Measurements from ENCODE around the gene SCIN. TPM values are rescaled to one million over a fixed set of nuclear protein-coding genes. Genes with fewer than 3 reads are reported as not detected.
A peak's percentile ranks its signal among the peaks of the same experiment; 100 is the strongest.
"Not testable (repeated sequence)": the region's sequence is repeated elsewhere in the genome, so short reads cannot be mapped to it uniquely, and the experiment has no call there.

SCIN gene
- total RNA-seq, 1 donor from 2014 or later = 0.65 TPM

DNA sequence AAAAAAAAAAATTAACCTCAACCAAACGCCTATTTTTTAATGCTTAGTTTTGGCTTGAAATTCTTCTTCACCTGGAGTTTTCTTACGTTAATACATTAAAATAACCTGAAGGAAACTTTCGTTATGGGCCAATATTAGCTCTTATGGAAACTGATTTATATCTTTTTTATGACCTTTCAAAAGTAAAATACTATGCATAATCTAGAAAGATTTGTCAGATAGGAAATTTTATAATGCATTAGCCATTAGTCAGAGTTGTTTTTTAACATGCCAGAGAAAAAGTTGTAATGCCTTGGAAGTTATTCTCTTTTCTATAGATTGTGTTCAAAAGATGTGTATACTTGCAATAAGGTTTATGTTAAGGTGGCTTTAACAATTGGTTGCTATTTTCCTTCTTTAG, 82.6 kb downstream of the SCIN start:
- Mint-ChIP-seq H3K36me3 (ENCODE audit: low read depth) (no peaks in the 10 kb centered on the region), H3K9me3 (ENCODE audit: low read depth) (no peaks in the 10 kb centered on the region), H3K4me3 (ENCODE audit: unreplicated experiment) (no peak overlapping the region), H3K27ac (ENCODE audit: unreplicated experiment) (no peak overlapping the region), H3K27me3 (ENCODE audit: low read depth) (no peaks in the 10 kb centered on the region), H3K4me1 (ENCODE audit: low read depth) (peaks cover 14% of the 10 kb centered on the region)
- no peak for DNase-seq (ENCODE audit: low spot score)
- TF ChIP-seq, protein P1, sequence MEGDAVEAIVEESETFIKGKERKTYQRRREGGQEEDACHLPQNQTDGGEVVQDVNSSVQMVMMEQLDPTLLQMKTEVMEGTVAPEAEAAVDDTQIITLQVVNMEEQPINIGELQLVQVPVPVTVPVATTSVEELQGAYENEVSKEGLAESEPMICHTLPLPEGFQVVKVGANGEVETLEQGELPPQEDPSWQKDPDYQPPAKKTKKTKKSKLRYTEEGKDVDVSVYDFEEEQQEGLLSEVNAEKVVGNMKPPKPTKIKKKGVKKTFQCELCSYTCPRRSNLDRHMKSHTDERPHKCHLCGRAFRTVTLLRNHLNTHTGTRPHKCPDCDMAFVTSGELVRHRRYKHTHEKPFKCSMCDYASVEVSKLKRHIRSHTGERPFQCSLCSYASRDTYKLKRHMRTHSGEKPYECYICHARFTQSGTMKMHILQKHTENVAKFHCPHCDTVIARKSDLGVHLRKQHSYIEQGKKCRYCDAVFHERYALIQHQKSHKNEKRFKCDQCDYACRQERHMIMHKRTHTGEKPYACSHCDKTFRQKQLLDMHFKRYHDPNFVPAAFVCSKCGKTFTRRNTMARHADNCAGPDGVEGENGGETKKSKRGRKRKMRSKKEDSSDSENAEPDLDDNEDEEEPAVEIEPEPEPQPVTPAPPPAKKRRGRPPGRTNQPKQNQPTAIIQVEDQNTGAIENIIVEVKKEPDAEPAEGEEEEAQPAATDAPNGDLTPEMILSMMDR (IDR thresholded peaks at IDR 0.05) = no peak

DNA sequence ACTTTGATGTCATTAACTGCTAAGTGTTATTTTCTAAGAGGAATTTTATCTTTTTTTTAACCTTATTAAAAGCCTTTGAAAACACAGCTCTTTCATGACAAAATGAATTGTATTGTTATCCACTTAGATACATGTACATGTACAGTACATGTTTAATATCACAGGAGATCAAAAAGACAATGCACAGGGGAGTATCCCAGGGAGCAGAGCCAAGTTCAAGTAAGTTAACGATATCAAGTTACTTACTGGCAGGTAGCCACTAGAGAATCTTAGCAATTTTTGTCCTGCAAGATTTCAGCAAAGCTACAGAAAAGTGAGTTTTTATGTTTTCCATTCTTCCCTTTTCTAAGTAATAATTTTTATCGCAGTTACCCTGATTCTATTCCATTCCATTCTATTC, 83.0 kb downstream of the SCIN start:
- no peaks in the 10 kb centered on the region for H3K9me3 Mint-ChIP-seq (ENCODE audit: low read depth)
- no peak overlapping the region for H3K27ac Mint-ChIP-seq (ENCODE audit: unreplicated experiment)
- no peaks in the 10 kb centered on the region for H3K27me3 Mint-ChIP-seq (ENCODE audit: low read depth)
- no peak overlapping the region for H3K4me3 Mint-ChIP-seq (ENCODE audit: unreplicated experiment)
- DNase-seq (ENCODE audit: low spot score) = no peak
- H3K36me3 Mint-ChIP-seq (ENCODE audit: low read depth) = no peaks in the 10 kb centered on the region
- peaks cover 14% of the 10 kb centered on the region for H3K4me1 Mint-ChIP-seq (ENCODE audit: low read depth)
- TF ChIP-seq, protein P1 (IDR thresholded peaks at IDR 0.05) = no peak

DNA sequence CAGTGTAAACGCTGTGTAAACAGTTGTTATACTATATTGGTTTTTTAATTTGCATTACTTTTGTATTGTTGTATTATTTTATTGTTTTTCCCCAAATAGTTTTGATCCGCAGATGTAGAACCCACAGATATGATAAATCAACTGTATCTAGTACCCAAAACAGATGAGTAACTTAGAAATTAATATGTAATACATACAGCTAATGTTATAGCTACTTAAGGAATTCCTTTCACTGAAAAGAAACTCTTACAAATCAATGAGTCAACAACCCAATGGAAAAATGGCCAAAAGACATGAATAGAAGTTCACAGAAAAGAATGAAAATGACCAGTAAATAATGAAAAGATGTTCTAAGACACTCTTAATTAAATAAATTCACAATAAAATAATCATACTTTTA, 84.6 kb downstream of the SCIN start:
- Mint-ChIP-seq H3K4me1 (ENCODE audit: low read depth) (peaks cover 12% of the 10 kb centered on the region), H3K4me3 (ENCODE audit: unreplicated experiment) (no peak overlapping the region), H3K36me3 (ENCODE audit: low read depth) (no peaks in the 10 kb centered on the region), H3K27ac (ENCODE audit: unreplicated experiment) (no peak overlapping the region), H3K27me3 (ENCODE audit: low read depth) (no peaks in the 10 kb centered on the region), H3K9me3 (ENCODE audit: low read depth) (no peaks in the 10 kb centered on the region)
- TF ChIP-seq, protein P1 (IDR thresholded peaks at IDR 0.05) = no peak
- no peak for DNase-seq (ENCODE audit: low spot score)

DNA sequence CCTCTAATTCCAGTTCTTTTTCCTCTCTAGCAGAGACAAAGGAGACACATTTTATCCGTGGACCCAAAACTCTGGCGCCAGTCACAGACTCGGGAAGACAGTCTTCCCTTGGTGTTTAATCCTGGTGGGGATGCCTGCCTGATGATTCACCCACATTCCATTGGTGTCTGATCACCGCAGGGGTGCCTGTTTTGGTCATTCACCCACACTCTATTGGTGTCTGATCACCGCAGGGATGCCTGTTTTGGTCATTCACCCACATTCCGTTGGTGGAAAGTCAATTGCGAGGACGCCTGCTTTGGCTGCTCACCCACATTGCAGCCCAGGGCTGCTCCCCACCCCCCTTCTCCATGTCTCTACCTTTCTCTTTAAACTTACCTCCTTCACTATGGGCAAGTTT, 89.9 kb downstream of the SCIN start:
- H3K4me3 Mint-ChIP-seq (ENCODE audit: unreplicated experiment); DNase-seq (ENCODE audit: low spot score); H3K36me3 Mint-ChIP-seq (ENCODE audit: low read depth); H3K9me3 Mint-ChIP-seq (ENCODE audit: low read depth); H3K4me1 Mint-ChIP-seq (ENCODE audit: low read depth); H3K27me3 Mint-ChIP-seq (ENCODE audit: low read depth): not testable (repeated sequence)
- peak overlapping the region; percentile 41 for H3K27ac Mint-ChIP-seq (ENCODE audit: unreplicated experiment)

DNA sequence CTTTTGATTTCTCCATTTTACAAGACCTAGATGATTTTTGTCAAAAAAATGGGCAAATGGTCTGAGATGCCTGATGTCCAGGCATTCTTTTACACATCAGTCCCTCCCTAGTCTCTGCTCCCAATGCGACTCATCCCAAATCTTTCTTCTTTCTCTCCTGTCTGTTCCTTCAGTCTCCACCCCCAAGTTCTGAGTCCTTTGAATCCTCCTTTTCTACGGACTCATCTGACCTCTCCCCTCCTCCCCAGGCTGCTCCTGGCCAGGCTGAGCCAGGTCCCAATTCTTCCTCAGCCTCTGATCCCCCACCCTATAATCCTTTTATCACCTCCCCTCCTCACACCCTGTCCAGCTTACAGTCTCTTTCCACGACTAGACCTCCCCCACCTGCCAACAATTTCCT, 90.5 kb downstream of the SCIN start:
- not testable (repeated sequence) for H3K4me1 Mint-ChIP-seq (ENCODE audit: low read depth); H3K9me3 Mint-ChIP-seq (ENCODE audit: low read depth); H3K36me3 Mint-ChIP-seq (ENCODE audit: low read depth); H3K27ac Mint-ChIP-seq (ENCODE audit: unreplicated experiment); H3K27me3 Mint-ChIP-seq (ENCODE audit: low read depth); DNase-seq (ENCODE audit: low spot score); H3K4me3 Mint-ChIP-seq (ENCODE audit: unreplicated experiment)

DNA sequence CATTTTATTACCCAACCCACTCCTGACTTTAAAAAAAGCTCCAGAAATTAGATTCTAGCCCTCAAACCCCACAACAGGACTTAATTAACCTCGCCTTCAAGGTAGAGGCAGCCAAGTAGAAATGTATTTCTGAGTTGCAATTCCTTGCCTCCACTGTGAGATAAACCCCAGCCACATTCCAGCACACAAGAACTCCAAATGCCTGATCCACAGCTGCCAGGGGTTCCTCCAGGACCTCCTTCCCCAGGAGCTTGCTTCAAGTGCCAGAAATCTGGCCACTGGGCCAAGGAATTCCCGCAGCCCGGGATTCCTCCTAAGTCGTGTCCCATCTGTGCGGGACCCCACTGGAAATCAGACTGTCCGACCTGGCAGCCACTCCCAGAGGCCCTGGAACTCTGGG, 91.1 kb downstream of the SCIN start:
- Mint-ChIP-seq H3K36me3 (ENCODE audit: low read depth) (no peaks in the 10 kb centered on the region), H3K4me1 (ENCODE audit: low read depth) (no peaks in the 10 kb centered on the region), H3K27me3 (ENCODE audit: low read depth) (no peaks in the 10 kb centered on the region), H3K9me3 (ENCODE audit: low read depth) (no peaks in the 10 kb centered on the region), H3K4me3 (ENCODE audit: unreplicated experiment) (no peak overlapping the region), H3K27ac (ENCODE audit: unreplicated experiment) (no peak overlapping the region)
- no peak for DNase-seq (ENCODE audit: low spot score)
- TF ChIP-seq, protein P1 (IDR thresholded peaks at IDR 0.05) = no peak
